K562 (cell line): Measurements from ENCODE around the gene GAPDH. TPM values are rescaled to one million over a fixed set of nuclear protein-coding genes. Genes with fewer than 3 reads are reported as not detected.

ENCODE experiments used
- ARID4B ChIP-seq: sonication (generic); formaldehyde crosslinking; IDR thresholded peaks from 2 replicates; pipeline ENCODE4 v1.8.0; 2022; ENCODE audit warnings: mild to moderate bottlenecking, missing genetic modification reagents
- ATF1 ChIP-seq, 2 experiments: fragments of 450-650 bp in 1 of 2; IDR thresholded peaks; 2 replicates each; pipeline ENCODE4 v1.6.1; 2016; ENCODE audit warnings: missing compliant biosample characterization in 1 of 2, missing genetic modification characterization in 1 of 2
- ATF7 ChIP-seq: fragments of 450-650 bp; IDR thresholded peaks from 2 replicates; pipeline ENCODE4 v1.7.1; 2014; ENCODE audit warnings: mild to moderate bottlenecking, moderate library complexity
- BMI1 ChIP-seq: fragments of 150-350 bp; IDR thresholded peaks from 2 replicates; pipeline ENCODE4 v1.6.1; 2014; ENCODE audit warnings: low read length
- CREM ChIP-seq: IDR thresholded peaks from 2 replicates; pipeline ENCODE4 v1.6.1; 2014; ENCODE audit warnings: antibody characterized with exemption, low read depth
- E2F5 ChIP-seq: sonication (generic); formaldehyde crosslinking; IDR thresholded peaks from 2 replicates; pipeline ENCODE4 v1.8.0; 2022; ENCODE audit warnings: mild to moderate bottlenecking, missing genetic modification reagents
- ELK1 ChIP-seq: sonication (generic); formaldehyde crosslinking; IDR thresholded peaks from 2 replicates; pipeline ENCODE4 v1.8.1; 2022; ENCODE audit warnings: missing genetic modification reagents
- FOXJ2 ChIP-seq: fragments of 200-800 bp; sonication (Bioruptor generic); IDR thresholded peaks from 2 replicates; pipeline ENCODE4 v1.6.1; 2016; ENCODE audit warnings: missing genetic modification characterization, missing compliant biosample characterization
- FOXK1 ChIP-seq: sonication (generic); formaldehyde crosslinking; IDR thresholded peaks from 2 replicates; pipeline ENCODE4 v1.8.0; 2022; ENCODE audit warnings: missing genetic modification reagents, mild to moderate bottlenecking, borderline replicate concordance
- MTA2 ChIP-seq: fragments of 450-650 bp; IDR thresholded peaks from 2 replicates; pipeline ENCODE4 v1.6.1; 2016; ENCODE audit warnings: low read depth
- NCOA2 ChIP-seq, 2 experiments: fragments of 450-650 bp; IDR thresholded peaks; 2 replicates each; pipeline ENCODE4 v1.6.1; 2018; ENCODE audit warnings: mild to moderate bottlenecking in 2 of 2, moderate library complexity in 1 of 2; ENCODE audit not compliant: partially characterized antibody in 2 of 2
- NR2F6 ChIP-seq: fragments of 450-650 bp; formaldehyde crosslinking; IDR thresholded peaks from 2 replicates; pipeline ENCODE4 v1.4.0; 2020; ENCODE audit warnings: mild to moderate bottlenecking
- PRPF4 ChIP-seq: fragments of 200-400 bp; formaldehyde crosslinking; IDR thresholded peaks from one replicate; pipeline ENCODE4 v1.6.1; 2017; ENCODE audit warnings: low read length, low read depth, mild to moderate bottlenecking; ENCODE audit not compliant: insufficient read depth, poor library complexity, severe bottlenecking
- RAD51 ChIP-seq: fragments of 450-650 bp; IDR thresholded peaks from 2 replicates; pipeline ENCODE4 v1.7.1; 2016; ENCODE audit warnings: low read depth, mild to moderate bottlenecking, borderline replicate concordance
- SMARCA4 ChIP-seq: fragments of 450-650 bp; IDR thresholded peaks from 2 replicates; pipeline ENCODE4 v1.6.1; 2016
- YY1 ChIP-seq, 3 experiments: IDR thresholded peaks; 2 replicates each; pipeline ENCODE4 v1.6.1; 2011; ENCODE audit warnings: low read length in 2 of 3, mild to moderate bottlenecking in 2 of 3, moderate library complexity in 2 of 3, borderline replicate concordance in 1 of 3, control low read depth in 1 of 3, low read depth in 1 of 3; ENCODE audit not compliant: insufficient read depth in 3 of 3, insufficient replicate concordance in 2 of 3, control insufficient read depth in 1 of 3, insufficient read length in 1 of 3; ENCODE audit errors: extremely low read depth in 1 of 3
- ZNF165 ChIP-seq: fragments of 250-450 bp; sonication (Bioruptor Pico); IDR thresholded peaks from 2 replicates; pipeline ENCODE4 v1.4.0; 2020; ENCODE audit warnings: borderline replicate concordance
- ZNF324 ChIP-seq: fragments of 250-450 bp; sonication (Bioruptor Pico); IDR thresholded peaks from 2 replicates; pipeline ENCODE4 v1.4.0; 2020; ENCODE audit warnings: mild to moderate bottlenecking
- ZNF668 ChIP-seq: fragments of 250-450 bp; sonication (Bioruptor Pico); IDR thresholded peaks from 2 replicates; pipeline ENCODE4 v1.8.0; 2022; ENCODE audit warnings: mild to moderate bottlenecking, inconsistent platforms
- polyA plus RNA-seq, 8 experiments: library from polyadenylated mRNA; depleted of rRNA in 4 of 8; stranded (reverse) in 5 of 8; unstranded in 3 of 8; fragments of >200 nt; fragmentation: Nextera tagmentation in 2 of 8; fragmentation: Illumina TruSeq in 1 of 8; extraction: Ambion mirVana in 2 of 8; extraction: Trizol in 1 of 8; gene quantifications; 2 replicates each; pipeline versions ENCODE4 v1.2.1 to v1.2.3, GENCODE V29; 2011 to 2014; ENCODE audit warnings: inconsistent platforms in 1 of 8, missing spikeins in 1 of 8
- total RNA-seq, 7 experiments: library from RNA; depleted of rRNA in 6 of 7; stranded (reverse); fragments of >200 nt in 6 of 7; fragmentation: Illumina TruSeq in 2 of 7; extraction: Trizol in 2 of 7; gene quantifications; 2 replicates each; pipeline versions ENCODE4 v1.2.1 to v1.2.3, GENCODE V29; 2011 to 2021; ENCODE audit warnings: low replicate concordance in 1 of 7

GAPDH gene
- total and polyA plus RNA-seq, 9 of the 15 experiments (the other 6 are each of a cell fraction or from before 2014, with no cell fraction given): 2,206 to 6,793 (median 4,217) TPM

GRCh38 chr12:6532051-6532926 is 2.0 kb upstream of the GAPDH start (continued):
- no peak for TF ChIP-seq ATF1 (CRISPR knock-in tag; IDR thresholded peaks at IDR 0.05)
- TF ChIP-seq ATF1 (tag; IDR thresholded peaks at IDR 0.05): peak; percentile 86
- TF ChIP-seq MTA2: no peak
- 0 out of 2 replicates have a peak, but pooled peaks have one; percentile 24 for TF ChIP-seq FOXK1 (CRISPR knock-in tag)
- no peak for TF ChIP-seq YY1 (IDR thresholded peaks at IDR 0.05; ENCODE audit: borderline replicate concordance in 1 of 3, control insufficient read depth in 1 of 3, extremely low read depth in 1 of 3, insufficient read depth in 3 of 3, insufficient read length in 1 of 3, insufficient replicate concordance in 2 of 3, low read depth in 1 of 3, low read length in 2 of 3)
- no peak for TF ChIP-seq E2F5 (CRISPR knock-in tag)
- TF ChIP-seq ZNF668 (CRISPR knock-in tag): no peak
- TF ChIP-seq ZNF324 (CRISPR knock-in tag): no peak
- TF ChIP-seq ELK1 (CRISPR knock-in tag): no peak
- no peak for TF ChIP-seq NCOA2 (IDR thresholded peaks at IDR 0.05; ENCODE audit: partially characterized antibody in 2 of 2)
- peak; percentile 85 for TF ChIP-seq BMI1
- TF ChIP-seq FOXJ2: peak; percentile 71; the same call in 1 of the 2 replicates
- TF ChIP-seq ARID4B (CRISPR knock-in tag): peak; percentile 85
- TF ChIP-seq PRPF4: no peak
- TF ChIP-seq ATF7: peak; percentile 76
- peak; percentile 86 for TF ChIP-seq CREM
- no peak for TF ChIP-seq ZNF165 (CRISPR knock-in tag)
- no peak for TF ChIP-seq RAD51
- TF ChIP-seq SMARCA4: peak; percentile 61; the same call in 1 of the 2 replicates
- TF ChIP-seq NR2F6 (CRISPR knock-in tag): no peak
